Activated B cell treated with CpG ODN at 0.5 μM for 24 hours (primary cell): ENCODE data around the gene OLFM4. TPM values are rescaled to one million over a fixed set of nuclear protein-coding genes. Genes with fewer than 3 reads are reported as not detected.

Source experiments
- ATAC-seq: fragments of 200-7000 bp; cut with Tn5 transposase; one replicate; pipeline ENCODE4 v1.10.0; 2021; ENCODE audit warnings: low read depth, mild to moderate bottlenecking, moderate library complexity
- CTCF ChIA-PET: fragments of 350-600 bp; sonication (Branson Sonifier 250); formaldehyde crosslinking; loops from one replicate; lab custom pipeline; 2021; ENCODE audit warnings: antibody characterized with exemption; lab: Charles Lee
- POLR2A ChIA-PET: fragments of 350-600 bp; sonication (Branson Sonifier 250); formaldehyde crosslinking; loops from one replicate; lab custom pipeline; 2021; ENCODE audit warnings: antibody characterized with exemption; lab: Charles Lee
- DNase-seq: peaks from one replicate; pipeline ENCODE4 v3.0.0; 2022
- H3K27ac Mint-ChIP-seq: one replicate; pipeline ENCODE4 v1.8.0; 2020; ENCODE audit warnings: mixed read lengths
- H3K27me3 Mint-ChIP-seq: one replicate; pipeline ENCODE4 v1.8.0; 2021; ENCODE audit warnings: mixed read lengths
- H3K36me3 Mint-ChIP-seq: one replicate; pipeline ENCODE4 v1.8.0; 2021; ENCODE audit warnings: low read depth, mixed read lengths
- H3K4me1 Mint-ChIP-seq: one replicate; pipeline ENCODE4 v1.8.0; 2021; ENCODE audit warnings: mixed read lengths
- H3K4me3 Mint-ChIP-seq: one replicate; pipeline ENCODE4 v1.8.0; 2020; ENCODE audit warnings: mild to moderate bottlenecking, mixed read lengths
- H3K9me3 Mint-ChIP-seq: one replicate; pipeline ENCODE4 v1.8.0; 2020; ENCODE audit warnings: mixed read lengths
- CTCF ChIP-seq: fragments of 200-600 bp; IDR thresholded peaks from one replicate; pipeline ENCODE4 v1.8.0; 2022; ENCODE audit warnings: antibody characterized with exemption, mild to moderate bottlenecking
- intact Hi-C: fragments of 100-400 bp; cut with micrococcal nuclease; formaldehyde crosslinking; loops from one replicate; pipeline ENCODE4 v1.15.1; 2024
- total RNA-seq: library from RNA; stranded (reverse); gene quantifications from 2 replicates; pipeline ENCODE4 v1.2.3, GENCODE V29; 2022

OLFM4 gene
- total RNA-seq, 1 donor from 2014 or later, result not detected

DNA sequence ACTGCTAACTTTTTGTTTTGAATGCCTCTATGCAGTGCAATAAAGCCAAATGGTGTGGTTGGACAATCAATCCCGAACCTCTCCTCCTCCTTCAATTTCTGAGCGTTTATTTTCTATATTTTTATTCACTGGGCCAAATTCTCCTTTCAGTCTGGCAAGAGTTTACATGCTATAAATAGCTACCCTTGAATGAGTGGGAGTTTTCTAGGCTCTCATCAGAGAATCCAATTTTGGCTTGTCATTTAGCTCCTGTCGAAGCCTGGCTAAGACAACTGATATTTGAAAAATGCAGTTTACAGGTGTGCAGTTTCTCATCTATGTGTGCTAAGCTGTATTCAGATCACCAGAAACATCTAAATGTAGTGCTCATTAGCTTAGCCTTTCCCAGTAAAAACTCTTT, 61.8 kb downstream of the OLFM4 start:
- Mint-ChIP-seq H3K4me3 (no peak overlapping the region), H3K27me3 (no peaks in the 10 kb centered on the region), H3K9me3 (peaks cover 4% of the 10 kb centered on the region), H3K27ac (no peak overlapping the region), H3K4me1 (no peaks in the 10 kb centered on the region), H3K36me3 (no peaks in the 10 kb centered on the region)
- intact Hi-C loops, result no loop called here
- POLR2A ChIA-PET, result no interaction called here
- DNase-seq, result no peak
- CTCF ChIA-PET, result no interaction called here
- ATAC-seq, result no peak
- TF ChIP-seq CTCF, result no peak

DNA sequence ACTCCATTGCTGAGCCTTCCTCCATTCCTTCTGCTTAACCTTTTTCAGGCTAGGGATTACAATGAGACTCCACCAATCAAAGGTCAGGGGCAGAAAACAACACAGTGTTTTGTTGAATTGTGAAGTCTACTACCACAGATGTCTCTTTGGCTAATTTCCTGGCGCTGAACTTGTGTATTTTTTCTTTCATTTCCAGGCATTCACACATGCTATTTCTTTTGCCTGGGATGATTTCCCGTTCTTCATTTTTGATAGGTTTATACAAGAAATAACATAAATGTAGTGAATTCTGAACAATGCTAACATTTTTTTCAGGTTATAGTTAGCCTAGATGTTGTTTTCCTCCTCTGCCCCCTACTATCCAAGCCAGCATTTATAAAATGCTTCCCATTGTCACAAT, 64.3 kb downstream of the OLFM4 start:
- ChIA-PET CTCF (no interaction called here), POLR2A (no interaction called here)
- intact Hi-C loops, result no loop called here
- ATAC-seq, result no peak
- Mint-ChIP-seq H3K9me3 (peaks cover 4% of the 10 kb centered on the region), H3K27me3 (no peaks in the 10 kb centered on the region), H3K4me1 (no peaks in the 10 kb centered on the region), H3K4me3 (no peak overlapping the region), H3K36me3 (no peaks in the 10 kb centered on the region), H3K27ac (no peak overlapping the region)
- no peak for DNase-seq
- no peak for TF ChIP-seq CTCF

GRCh38 chr13:53098455-53098854, 69.8 kb downstream of the OLFM4 start:
- Mint-ChIP-seq H3K36me3 (no peaks in the 10 kb centered on the region), H3K27me3 (no peaks in the 10 kb centered on the region), H3K4me3 (no peak overlapping the region), H3K27ac (no peak overlapping the region), H3K4me1 (no peaks in the 10 kb centered on the region), H3K9me3 (peaks cover 6% of the 10 kb centered on the region)
- DNase-seq (no peak), ATAC-seq (no peak)
- intact Hi-C loops, result no loop called here
- ChIA-PET POLR2A (interaction anchor here (0.6 kb wide), 1 partner anchor 11 kb away, joined by 6 read pairs; no protein-coding TSS in a partner anchor), CTCF (no interaction called here)
- TF ChIP-seq CTCF, result no peak

DNA sequence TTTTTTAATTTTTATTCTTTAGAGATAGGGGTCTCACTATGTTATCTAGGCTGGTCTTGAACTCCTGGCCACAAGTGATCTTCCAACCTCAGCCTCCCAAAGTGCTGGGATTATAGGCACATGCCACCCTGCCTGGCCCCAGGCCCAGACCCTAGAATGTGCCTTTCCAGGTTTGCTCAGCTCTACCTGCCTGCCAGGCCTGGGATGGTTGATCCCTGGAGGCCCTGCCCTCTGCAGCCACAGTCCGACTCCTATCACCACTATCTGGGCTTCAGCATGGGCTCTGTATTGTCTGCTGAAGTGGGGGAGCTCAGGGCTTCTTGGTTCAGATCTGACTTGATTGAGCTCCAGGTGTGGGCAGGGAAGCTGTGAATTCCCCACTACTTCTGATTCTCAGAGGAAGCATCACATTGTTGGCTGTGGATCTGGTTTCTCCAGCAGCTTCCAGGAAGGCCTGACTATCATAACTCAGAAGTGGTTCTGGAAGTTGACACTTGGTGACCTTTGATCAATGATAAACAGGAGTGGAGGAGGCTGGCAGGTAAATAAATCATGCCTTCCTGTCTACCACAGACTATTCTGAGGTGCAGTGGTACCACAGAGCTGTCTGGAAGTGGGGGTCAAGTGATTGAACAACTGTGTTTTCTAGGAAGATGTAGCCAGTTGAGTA, 71.9 kb downstream of the OLFM4 start:
- DNase-seq (no peak), ATAC-seq (no peak)
- H3K4me1 Mint-ChIP-seq, result no peaks in the 10 kb centered on the region
- no peak overlapping the region for H3K4me3 Mint-ChIP-seq
- no peaks in the 10 kb centered on the region for H3K36me3 Mint-ChIP-seq
- H3K27ac Mint-ChIP-seq, result no peak overlapping the region
- POLR2A ChIA-PET, result no interaction called here
- CTCF ChIA-PET, result no interaction called here
- H3K9me3 Mint-ChIP-seq, result peaks cover 5% of the 10 kb centered on the region
- no peak for TF ChIP-seq CTCF
- no peaks in the 10 kb centered on the region for H3K27me3 Mint-ChIP-seq
- intact Hi-C loops, result no loop called here

Other genes starting within 250 kb of the OLFM4 start
- not detected in 2 replicates for gene PCDH8, start 180.2 kb upstream of the OLFM4 start, total RNA-seq